Esophagus muscularis mucosa (tissue), 4 donors: ENCODE results near the gene BCL7A. TPM values are rescaled to one million over a fixed set of nuclear protein-coding genes. Genes with fewer than 3 reads are reported as not detected.
"Not testable (repeated sequence)": the region's sequence is repeated elsewhere in the genome, so short reads cannot be mapped to it uniquely, and the experiment has no call there.

ENCODE experiments used
- DNase-seq: peaks from one replicate; pipeline ENCODE4 v3.0.0-alpha.2; 2017; ENCODE audit errors: extremely low spot score
- H3K27ac ChIP-seq, 4 donors: fragments of 200-600 bp; sonication (generic); replicated peaks in 1 of 4; 1 replicate in 3 of 4; 2 replicates in 1 of 4; pipeline ENCODE4 v1.5.1; 2016 to 2019; ENCODE audit warnings: mild to moderate bottlenecking in 1 of 4
- H3K27me3 ChIP-seq, 4 donors: fragments of 200-600 bp; sonication (generic); one replicate each; pipeline versions ENCODE4 v1.5.1 to v1.6.0; 2016 to 2019
- H3K36me3 ChIP-seq, 4 donors: fragments of 200-600 bp; sonication (generic); one replicate each; pipeline ENCODE4 v1.5.1; 2016 to 2019
- H3K4me1 ChIP-seq, 4 donors: fragments of 200-600 bp; sonication (generic); one replicate each; pipeline ENCODE4 v1.5.1; 2016 to 2019
- H3K4me3 ChIP-seq, 4 donors: fragments of 200-600 bp; sonication (generic); 1 replicate in 2 of 4; 2 replicates in 2 of 4; pipeline ENCODE4 v1.5.1; 2016 to 2019; ENCODE audit warnings: mild to moderate bottlenecking in 4 of 4, moderate library complexity in 1 of 4
- H3K9me3 ChIP-seq, 4 donors: fragments of 200-600 bp; sonication (generic); 1 replicate in 3 of 4; 2 replicates in 1 of 4; pipeline ENCODE4 v1.5.1; 2016 to 2019
- EP300 ChIP-seq: sonication (generic); formaldehyde crosslinking; IDR thresholded peaks from one replicate; pipeline ENCODE4 v1.6.1; 2017; ENCODE audit warnings: antibody characterized with exemption
- POLR2A ChIP-seq: fragments of 450-650 bp; IDR thresholded peaks from one replicate; pipeline ENCODE4 v1.6.1; 2017; ENCODE audit warnings: antibody characterized with exemption, moderate library complexity, mild to moderate bottlenecking, low read depth
- POLR2AphosphoS5 ChIP-seq, 2 donors: sonication (generic); formaldehyde crosslinking; IDR thresholded peaks; one replicate each; pipeline ENCODE4 v1.6.1; 2017; ENCODE audit warnings: antibody characterized with exemption in 2 of 2
- WGBS: methylation state at CpG from one replicate; pipeline ENCODE4 v1.1.5; 2018; 5-methylcytosine and 5-hydroxymethylcytosine counted together
- intact Hi-C: fragments of 100-400 bp; cut with DNase I; formaldehyde crosslinking; loops from one replicate; pipeline ENCODE4 v1.15.1; 2023
- total RNA-seq, 4 donors: library from RNA; depleted of rRNA; stranded (reverse); fragments of >200 nt; gene quantifications; one replicate each; pipeline versions ENCODE4 v1.1.0 to v1.2.1, GENCODE V29; 2016
- TF ChIP-seq, protein P1 (sequence below), 3 experiments: fragments of 200-600 bp in 2 of 3; fragments of 450-650 bp in 1 of 3; sonication (generic) in 2 of 3; IDR thresholded peaks; one replicate each; pipeline ENCODE4 v1.5.1; 2017 to 2019; ENCODE audit warnings: antibody characterized with exemption in 3 of 3, mild to moderate bottlenecking in 2 of 3, moderate library complexity in 1 of 3

Gene BCL7A
- total RNA-seq, 4 donors from 2014 or later, result 2.9 to 10.1 (median 6.3) TPM

DNA sequence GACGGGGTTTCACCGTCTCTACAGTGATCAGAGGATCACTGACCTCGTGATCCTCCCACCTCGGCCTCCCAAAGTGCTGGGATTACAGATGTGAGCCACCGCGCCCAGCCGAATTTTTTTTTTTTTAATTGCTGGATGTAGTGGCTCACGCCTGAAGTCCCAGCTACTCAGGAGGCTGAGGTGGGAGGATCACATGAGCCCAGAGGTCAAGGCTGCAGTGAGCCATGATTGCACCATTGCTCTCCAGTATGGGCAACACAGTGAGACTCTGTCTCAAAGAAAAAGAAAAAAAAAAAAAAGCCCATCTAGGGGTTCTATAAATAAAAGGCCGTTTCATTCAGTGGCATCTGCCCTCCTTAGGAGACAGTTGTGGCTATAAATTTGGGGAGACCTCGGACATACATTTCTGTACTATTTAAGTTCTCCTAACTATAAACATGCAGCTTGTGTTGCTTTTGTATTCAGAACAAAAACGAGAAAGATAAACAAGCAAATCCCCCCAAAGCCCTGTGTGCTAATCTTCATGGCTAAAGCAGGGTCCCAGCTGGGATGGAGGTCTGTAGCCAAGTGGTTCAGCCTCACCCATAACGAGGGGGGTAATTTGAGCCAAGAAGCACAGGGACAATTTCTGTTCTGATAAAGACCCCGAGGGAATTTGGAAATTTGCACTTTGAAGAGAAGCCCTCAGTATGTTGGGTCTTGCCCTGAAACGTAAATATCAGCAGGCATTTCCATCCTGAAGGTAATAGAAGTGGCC is 35.0 kb upstream of the BCL7A start:
- 86% methylated on average over 14 of the region's 14 CpGs for WGBS
- no peaks in the 10 kb centered on the region for H3K9me3 ChIP-seq
- TF ChIP-seq EP300 (no peak), POLR2A (no peak), POLR2AphosphoS5 (IDR thresholded peaks at IDR 0.05) (no peak)
- TF ChIP-seq, protein P1, sequence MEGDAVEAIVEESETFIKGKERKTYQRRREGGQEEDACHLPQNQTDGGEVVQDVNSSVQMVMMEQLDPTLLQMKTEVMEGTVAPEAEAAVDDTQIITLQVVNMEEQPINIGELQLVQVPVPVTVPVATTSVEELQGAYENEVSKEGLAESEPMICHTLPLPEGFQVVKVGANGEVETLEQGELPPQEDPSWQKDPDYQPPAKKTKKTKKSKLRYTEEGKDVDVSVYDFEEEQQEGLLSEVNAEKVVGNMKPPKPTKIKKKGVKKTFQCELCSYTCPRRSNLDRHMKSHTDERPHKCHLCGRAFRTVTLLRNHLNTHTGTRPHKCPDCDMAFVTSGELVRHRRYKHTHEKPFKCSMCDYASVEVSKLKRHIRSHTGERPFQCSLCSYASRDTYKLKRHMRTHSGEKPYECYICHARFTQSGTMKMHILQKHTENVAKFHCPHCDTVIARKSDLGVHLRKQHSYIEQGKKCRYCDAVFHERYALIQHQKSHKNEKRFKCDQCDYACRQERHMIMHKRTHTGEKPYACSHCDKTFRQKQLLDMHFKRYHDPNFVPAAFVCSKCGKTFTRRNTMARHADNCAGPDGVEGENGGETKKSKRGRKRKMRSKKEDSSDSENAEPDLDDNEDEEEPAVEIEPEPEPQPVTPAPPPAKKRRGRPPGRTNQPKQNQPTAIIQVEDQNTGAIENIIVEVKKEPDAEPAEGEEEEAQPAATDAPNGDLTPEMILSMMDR (IDR thresholded peaks at IDR 0.05), result no peak
- H3K36me3 ChIP-seq, result no peaks in the 10 kb centered on the region
- no peaks in the 10 kb centered on the region for H3K4me1 ChIP-seq
- no peak overlapping the region for H3K27ac ChIP-seq
- intact Hi-C loops, result no loop called here
- no peak overlapping the region for H3K4me3 ChIP-seq
- no peaks in the 10 kb centered on the region for H3K27me3 ChIP-seq
- no peak for DNase-seq

DNA sequence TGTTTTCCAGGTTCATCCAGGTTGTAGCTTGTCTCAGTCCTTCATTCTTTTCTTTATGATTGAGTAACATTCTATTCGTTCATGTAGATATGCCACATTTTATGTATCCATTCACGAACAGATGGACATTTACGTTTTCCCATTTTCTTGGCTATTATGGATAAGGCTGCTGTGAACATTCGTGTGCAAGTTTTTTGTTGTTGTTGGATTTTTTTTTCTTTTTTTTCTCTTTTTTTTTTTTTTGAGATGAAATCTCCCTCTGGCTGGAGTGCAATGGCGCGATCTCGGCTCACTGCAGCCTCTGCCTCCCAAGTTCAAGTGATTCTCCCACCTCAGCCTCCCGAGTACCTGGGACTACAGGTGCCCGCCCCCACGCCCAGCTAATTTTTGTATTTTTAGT is 33.2 kb upstream of the BCL7A start:
- not testable (repeated sequence) for H3K27ac ChIP-seq

DNA sequence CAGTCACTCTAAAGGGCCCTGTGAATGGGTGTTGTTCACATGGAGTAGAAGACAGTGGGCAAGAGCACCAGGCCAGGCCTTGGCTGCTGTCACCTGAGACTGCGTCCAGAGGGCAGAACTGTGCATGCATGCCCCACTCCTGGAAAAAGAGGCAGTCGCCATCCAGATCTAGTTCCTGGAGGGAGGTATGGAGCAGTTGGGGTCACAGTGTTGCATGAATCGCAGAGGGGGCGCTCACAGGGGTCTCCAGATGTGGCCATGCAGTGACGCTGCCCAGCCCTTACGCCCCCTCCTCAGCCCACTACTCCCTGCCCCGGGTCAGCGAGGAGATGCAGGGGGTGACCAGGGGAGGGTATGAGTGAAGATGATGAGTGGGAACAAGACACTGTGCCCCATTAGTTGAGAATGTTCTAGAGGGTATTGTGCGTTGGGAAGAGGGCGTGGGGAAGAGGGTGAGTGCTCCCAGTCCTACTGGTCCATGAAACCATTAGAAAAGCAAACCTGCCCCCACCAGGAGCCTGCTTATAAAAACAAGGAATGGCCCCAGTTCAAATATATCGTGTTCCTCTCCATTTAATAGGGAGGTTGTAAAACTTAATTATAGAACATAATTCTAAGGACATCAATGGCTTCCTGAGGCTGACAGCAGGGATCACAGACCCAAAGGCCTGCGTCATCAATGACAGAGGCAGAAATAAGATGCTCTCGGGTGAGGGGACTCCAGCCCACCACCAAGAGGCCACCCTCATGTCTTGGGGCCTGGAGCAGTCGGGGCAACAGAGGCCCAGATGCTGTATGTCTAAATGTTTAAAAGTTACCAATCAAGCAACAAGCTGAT is 32.2 kb upstream of the BCL7A start:
- DNase-seq, result no peak
- no peaks in the 10 kb centered on the region for H3K36me3 ChIP-seq
- no peak overlapping the region for H3K4me3 ChIP-seq
- no peaks in the 10 kb centered on the region for H3K4me1 ChIP-seq
- 90% methylated on average over 14 of the region's 14 CpGs for WGBS
- no peaks in the 10 kb centered on the region for H3K27me3 ChIP-seq
- no peak for TF ChIP-seq POLR2AphosphoS5 (IDR thresholded peaks at IDR 0.05)
- TF ChIP-seq POLR2A, result no peak
- TF ChIP-seq, protein P1 (IDR thresholded peaks at IDR 0.05), result no peak
- no peak for TF ChIP-seq EP300
- intact Hi-C loops, result no loop called here
- no peaks in the 10 kb centered on the region for H3K9me3 ChIP-seq
- no peak overlapping the region for H3K27ac ChIP-seq

More for the DNA sequence above, 33.2 kb upstream of the BCL7A start:
- H3K4me3 ChIP-seq, H3K9me3 ChIP-seq, H3K36me3 ChIP-seq, H3K4me1 ChIP-seq, intact Hi-C loops, H3K27me3 ChIP-seq, DNase-seq: not testable (repeated sequence)
- 94% methylated on average over 10 of the region's 10 CpGs for WGBS

DNA sequence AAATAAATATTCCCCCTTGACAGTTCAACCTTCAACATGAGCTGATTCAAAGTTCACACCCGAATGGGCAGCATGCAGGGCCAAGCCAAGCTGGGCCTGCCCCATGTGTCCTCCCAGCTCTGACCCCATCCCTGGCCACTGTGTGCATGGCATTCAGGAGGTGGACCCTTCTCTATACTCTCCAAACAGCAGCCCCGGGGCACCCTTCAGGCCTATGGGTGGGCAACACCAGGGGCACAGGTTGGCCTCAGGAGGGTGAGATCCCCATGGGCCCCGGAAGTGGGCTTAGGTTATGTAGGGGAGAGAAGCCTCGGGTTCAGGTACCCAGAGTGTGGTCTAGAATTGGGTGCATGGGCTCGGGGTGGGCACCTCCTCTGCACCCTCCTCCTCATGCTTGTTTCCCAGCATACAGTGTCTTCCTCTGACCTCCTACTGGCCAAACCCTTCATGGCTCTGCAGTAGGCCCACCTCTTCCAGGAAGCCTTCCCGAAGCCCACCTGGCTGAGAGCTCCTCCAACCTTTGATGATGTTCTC is 31.5 kb upstream of the BCL7A start:
- Histone ChIP-seq H3K27me3 (no peaks in the 10 kb centered on the region), H3K36me3 (no peaks in the 10 kb centered on the region), H3K9me3 (no peaks in the 10 kb centered on the region), H3K4me3 (no peak overlapping the region), H3K4me1 (no peaks in the 10 kb centered on the region), H3K27ac (no peak overlapping the region)
- TF ChIP-seq, protein P1 (IDR thresholded peaks at IDR 0.05), result no peak
- no peak for TF ChIP-seq EP300
- TF ChIP-seq POLR2AphosphoS5 (IDR thresholded peaks at IDR 0.05), result no peak
- no peak for TF ChIP-seq POLR2A
- intact Hi-C loops, result no loop called here
- 93% methylated on average over 4 of the region's 6 CpGs for WGBS
- no peak for DNase-seq
